BJ (cell line): Measurements from ENCODE around the gene SRR. TPM values are rescaled to one million over a fixed set of nuclear protein-coding genes. Genes with fewer than 3 reads are reported as not detected.

Source experiments
- CTCF ChIA-PET: fragments of 350-600 bp; formaldehyde crosslinking; extraction: SDS; loops from one replicate; lab custom pipeline; 2021; ENCODE audit warnings: antibody characterized with exemption, inconsistent platforms; lab: Yijun Ruan, JAX
- POLR2A ChIA-PET: fragments of 300-600 bp; sonication (Branson Sonifier 250); formaldehyde crosslinking; extraction: SDS; loops from one replicate; lab custom pipeline; 2021; ENCODE audit warnings: antibody characterized with exemption; lab: Charles Lee
- DNase-seq: peaks from one replicate; pipeline ENCODE4 v3.0.0-alpha.2; 2011; ENCODE audit warnings: low read depth
- H3K27me3 ChIP-seq: 2 replicates; pipeline ENCODE4 v1.6.0; 2011; ENCODE audit warnings: low read length; ENCODE audit not compliant: control insufficient read depth, insufficient read depth
- H3K36me3 ChIP-seq: 2 replicates; pipeline ENCODE4 v1.5.1; 2011; ENCODE audit warnings: low read length; ENCODE audit not compliant: control insufficient read depth, insufficient read depth
- H3K4me3 ChIP-seq: 2 replicates; pipeline ENCODE4 v1.5.1; 2011; ENCODE audit warnings: low read depth, mild to moderate bottlenecking, control low read depth, low read length
- CTCF ChIP-seq: IDR thresholded peaks from 2 replicates; pipeline ENCODE4 v1.5.1; 2011; ENCODE audit warnings: low read depth, mild to moderate bottlenecking, control low read depth, inconsistent platforms, low read length, moderate library complexity; ENCODE audit not compliant: insufficient read depth
- polyA plus RNA-seq: library from polyadenylated mRNA; depleted of rRNA; stranded (reverse); fragments of >200 nt; gene quantifications from 2 replicates; pipeline ENCODE4 v1.2.3, GENCODE V29; 2011

SRR gene
- polyA plus RNA-seq, 1 experiment: 17.1 TPM

DNA sequence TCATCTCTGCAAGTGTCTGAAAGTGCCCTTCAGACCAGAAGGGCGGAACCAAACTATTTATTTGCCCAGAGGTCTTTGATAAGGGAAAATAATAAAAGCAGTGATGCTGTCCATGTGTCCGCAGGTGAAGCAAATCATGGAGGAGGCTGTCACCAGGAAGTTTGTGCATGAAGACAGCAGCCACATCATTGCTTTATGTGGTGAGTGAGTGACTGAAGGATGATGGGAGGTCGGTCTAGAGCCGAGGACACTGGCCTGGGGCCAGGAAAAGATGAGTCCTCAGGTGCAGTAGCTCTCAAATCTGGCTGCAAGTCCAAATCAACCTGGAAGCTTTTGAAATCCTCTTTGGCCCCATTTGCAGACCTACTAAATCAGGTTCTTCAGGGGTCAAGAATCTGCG, 39.7 kb downstream of the SRR start:
- DNase-seq: no peak
- TF ChIP-seq CTCF: no peak
- Histone ChIP-seq H3K36me3 (peaks cover 4% of the 10 kb centered on the region; the same call in 1 of the 2 replicates), H3K27me3 (no peaks in the 10 kb centered on the region), H3K4me3 (no peak overlapping the region)
- ChIA-PET CTCF (no interaction called here), POLR2A (no interaction called here)

- POLR2A ChIA-PET: no interaction called here
Measured at GRCh38 chr17:2344528-2344927, 40.8 kb downstream of the SRR start.

GRCh38 chr17:2346475-2346874, 42.7 kb downstream of the SRR start:
- ChIA-PET CTCF (interaction anchor here (0.9 to 1.3 kb wide), 3 partner anchors 9 to 44 kb away, joined by 3 read pairs; partner anchors contain the start of gene TSR1), POLR2A (no interaction called here)
- no peak for DNase-seq
- Histone ChIP-seq H3K36me3 (peaks cover 4% of the 10 kb centered on the region; the same call in 1 of the 2 replicates), H3K4me3 (no peak overlapping the region), H3K27me3 (no peaks in the 10 kb centered on the region)
- no peak for TF ChIP-seq CTCF

More at GRCh38 chr17:2344528-2344927, 40.8 kb downstream of the SRR start:
- no peaks in the 10 kb centered on the region for H3K27me3 ChIP-seq
- TF ChIP-seq CTCF: no peak
- CTCF ChIA-PET: no interaction called here
- H3K36me3 ChIP-seq: peaks cover 4% of the 10 kb centered on the region; the same call in 1 of the 2 replicates
- no peak overlapping the region for H3K4me3 ChIP-seq
- no peak for DNase-seq

GRCh38 chr17:2347805-2348685, 44.3 kb downstream of the SRR start:
- TF ChIP-seq CTCF: no peak
- H3K4me3 ChIP-seq: no peak overlapping the region
- H3K36me3 ChIP-seq: peaks cover 6% of the 10 kb centered on the region; the same call in 1 of the 2 replicates
- ChIA-PET POLR2A (interaction anchor here (1.0 kb wide), 1 partner anchor 10 kb away, joined by 4 read pairs; no protein-coding TSS in a partner anchor), CTCF (interaction anchor here (0.6 to 1.9 kb wide), 4 partner anchors 34 to 295 kb away, joined by 3 to 5 read pairs (median 3); no protein-coding TSS in a partner anchor)
- peak; percentile 74 for DNase-seq
- H3K27me3 ChIP-seq: no peaks in the 10 kb centered on the region

GRCh38 chr17:2351269-2351668, 47.5 kb downstream of the SRR start:
- H3K4me3 ChIP-seq: no peak overlapping the region
- no peak for TF ChIP-seq CTCF
- no peaks in the 10 kb centered on the region for H3K27me3 ChIP-seq
- no peak for DNase-seq
- CTCF ChIA-PET: interaction anchor here (1.3 kb wide), 1 partner anchor 297 kb away, joined by 3 read pairs; no protein-coding TSS in a partner anchor
- H3K36me3 ChIP-seq: 0 out of 2 replicates have a peak, but pooled peaks cover 2% of the 10 kb centered on the region
- POLR2A ChIA-PET: no interaction called here
